ENCODE results near the gene MBOAT1. TPM values are rescaled to one million over a fixed set of nuclear protein-coding genes. Genes with fewer than 3 reads are reported as not detected.
"Not testable (repeated sequence)": the region's sequence is repeated elsewhere in the genome, so short reads cannot be mapped to it uniquely, and the experiment has no call there.

The MBOAT1 gene
- polyA plus RNA-seq, 1 of the 3 experiments (the other 2 are of a cell fraction): 3.0 TPM

DNA sequence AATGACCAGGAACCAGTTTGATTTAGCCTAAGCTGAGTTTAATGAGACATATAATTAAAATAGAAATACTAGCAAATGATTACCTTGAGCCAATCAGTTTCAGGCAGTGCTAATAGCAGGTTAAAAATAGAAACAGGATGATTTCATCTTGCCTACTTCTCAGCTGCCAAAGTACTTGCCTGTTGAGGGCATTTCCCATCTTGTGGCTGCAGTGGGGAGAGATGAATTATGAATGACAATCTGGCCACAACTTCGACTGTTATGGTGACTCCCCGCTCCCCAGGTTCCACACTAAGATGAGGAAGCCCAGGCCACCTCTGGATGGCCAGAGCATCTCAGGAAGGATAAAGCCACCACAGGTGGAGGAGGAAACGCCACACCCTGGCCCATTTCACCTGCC is 31.3 kb downstream of the MBOAT1 start (continued):
- no peak for TF ChIP-seq FOXJ3 (CRISPR knock-in tag; IDR thresholded peaks at IDR 0.05)
- no peak for TF ChIP-seq MAX (IDR thresholded peaks at IDR 0.05; ENCODE audit: low read depth)
- peak; percentile 68 for TF ChIP-seq TCF12 (IDR thresholded peaks at IDR 0.05)
- TF ChIP-seq RAD21 (IDR thresholded peaks at IDR 0.05; ENCODE audit: low read length): no peak
- no peak for TF ChIP-seq ZBTB33 (IDR thresholded peaks at IDR 0.05; ENCODE audit: borderline replicate concordance, low read depth)
- no peak for TF ChIP-seq NFIC (IDR thresholded peaks at IDR 0.05; ENCODE audit: borderline replicate concordance)
- no peak for TF ChIP-seq YY1 (IDR thresholded peaks at IDR 0.05; ENCODE audit: low read depth)

- H3K9ac ChIP-seq; POLR2A ChIA-PET; CTCF ChIA-PET; H2AFZ ChIP-seq (ENCODE audit: low read depth); H3K36me3 ChIP-seq (replicated peaks in 1 of 2; ENCODE audit: control insufficient read depth in 1 of 2, insufficient read depth in 2 of 2, low read length in 1 of 2); H3K4me2 ChIP-seq; H3K9me2 ChIP-seq; H3F3A ChIP-seq (replicated peaks; ENCODE audit: insufficient read depth); H3K4me3 ChIP-seq (ENCODE audit: low read depth in 2 of 2, low read length in 1 of 2); H3K9me3 ChIP-seq; H3K79me2 ChIP-seq (ENCODE audit: insufficient read depth); DNase-seq; H3K27me3 ChIP-seq (ENCODE audit: insufficient read depth); H4K20me1 ChIP-seq (ENCODE audit: insufficient read depth); H3K4me1 ChIP-seq (ENCODE audit: control insufficient read depth in 1 of 2, insufficient read depth in 2 of 2, low read depth in 1 of 2, low read length in 1 of 2): not testable (repeated sequence)
- peak overlapping the region in 1 of 2 experiments; percentile 8; a peak in 1 of 4 replicates for H3K27ac ChIP-seq (ENCODE audit: low read depth in 2 of 2, low read length in 1 of 2)
- whole genome bisulfite sequencing (ENCODE audit: low lambda C conversion rate): 54% methylated on average over 4 of the region's 4 CpGs
- TF ChIP-seq TCF12 (IDR thresholded peaks at IDR 0.05): peak; percentile 89
- peak; percentile 27; the same call in 1 of the 2 replicates for TF ChIP-seq MEF2A (IDR thresholded peaks at IDR 0.05; ENCODE audit: borderline replicate concordance, low read depth)
- TF ChIP-seq TEAD4 (IDR thresholded peaks at IDR 0.05; ENCODE audit: borderline replicate concordance, insufficient read depth): 0 out of 2 replicates have a peak, but pooled peaks have one; percentile 27
- TF ChIP-seq NFIC (IDR thresholded peaks at IDR 0.05; ENCODE audit: borderline replicate concordance): peak; percentile 29; the same call in 1 of the 2 replicates
- TF ChIP-seq JUND (IDR thresholded peaks at IDR 0.05): peak; percentile 27; the same call in 1 of the 2 replicates
- TF ChIP-seq, protein P1, sequence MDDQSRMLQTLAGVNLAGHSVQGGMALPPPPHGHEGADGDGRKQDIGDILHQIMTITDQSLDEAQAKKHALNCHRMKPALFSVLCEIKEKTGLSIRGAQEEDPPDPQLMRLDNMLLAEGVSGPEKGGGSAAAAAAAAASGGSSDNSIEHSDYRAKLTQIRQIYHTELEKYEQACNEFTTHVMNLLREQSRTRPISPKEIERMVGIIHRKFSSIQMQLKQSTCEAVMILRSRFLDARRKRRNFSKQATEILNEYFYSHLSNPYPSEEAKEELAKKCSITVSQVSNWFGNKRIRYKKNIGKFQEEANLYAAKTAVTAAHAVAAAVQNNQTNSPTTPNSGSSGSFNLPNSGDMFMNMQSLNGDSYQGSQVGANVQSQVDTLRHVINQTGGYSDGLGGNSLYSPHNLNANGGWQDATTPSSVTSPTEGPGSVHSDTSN (IDR thresholded peaks at IDR 0.05): peak; percentile 69
- TF ChIP-seq EP300 (IDR thresholded peaks at IDR 0.05; ENCODE audit: borderline replicate concordance in 1 of 2, low read depth in 1 of 2, low read length in 1 of 2): peak in 1 of 2 experiments; percentile 59; a peak in 1 of 4 replicates
Measured at GRCh38 chr6:20179287-20180045, 32.8 kb downstream of the MBOAT1 start.

Measured in SK-N-SH (cell line).